Anterior cingulate cortex (tissue), 58 donors: ENCODE results near the gene FAM186B.

Experiments used
- DNase-seq, 58 donors: peaks; one replicate each; lab custom pipeline; 2025; lab: John Stamatoyannopoulos, UW

Gene FAM186B

GRCh38 chr12:49541911-49542505 is 63.4 kb downstream of the FAM186B start:
- no peak for DNase-seq

- no peak for DNase-seq
Measured at GRCh38 chr12:49541140-49541861, 64.1 kb downstream of the FAM186B start.

DNA sequence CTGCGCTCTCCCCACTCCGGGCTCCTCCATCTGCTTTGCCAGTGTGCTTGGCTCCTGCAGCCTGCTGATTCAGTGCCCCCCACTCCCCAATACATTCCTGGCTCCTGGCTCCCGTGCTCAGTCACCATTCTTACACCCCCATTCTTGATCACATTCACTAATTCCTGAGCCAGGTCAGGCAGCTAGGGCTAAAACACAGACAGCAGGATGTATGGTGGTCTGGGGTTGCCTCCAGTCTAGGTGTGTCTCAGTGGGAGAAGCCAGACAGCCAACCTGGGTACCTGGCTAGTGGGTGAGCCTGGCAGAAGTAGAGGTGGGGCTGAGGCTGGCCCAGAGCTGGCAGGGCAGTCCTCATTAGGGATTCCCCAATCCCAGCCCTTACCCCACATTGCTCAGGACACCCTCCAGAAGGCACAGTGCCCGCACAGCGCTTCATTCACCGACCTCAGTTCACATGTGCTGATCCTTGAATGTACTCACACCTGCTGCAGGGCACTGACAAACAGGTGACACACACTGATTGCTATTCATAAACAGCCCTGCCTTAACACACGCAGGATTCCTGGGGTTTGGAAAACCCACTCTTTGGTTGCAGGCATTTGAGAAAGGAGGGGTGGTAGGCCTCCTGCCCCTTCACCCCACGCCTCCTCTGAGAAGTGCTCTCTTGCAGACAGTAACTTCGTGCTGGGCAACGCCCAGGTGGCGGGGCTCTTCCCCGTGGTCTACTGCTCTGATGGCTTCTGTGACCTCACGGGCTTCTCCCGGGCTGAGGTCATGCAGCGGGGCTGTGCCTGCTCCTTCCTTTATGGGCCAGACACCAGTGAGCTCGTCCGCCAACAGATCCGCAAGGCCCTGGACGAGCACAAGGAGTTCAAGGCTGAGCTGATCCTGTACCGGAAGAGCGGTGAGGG is 65.0 kb downstream of the FAM186B start:
- no peak for DNase-seq

DNA sequence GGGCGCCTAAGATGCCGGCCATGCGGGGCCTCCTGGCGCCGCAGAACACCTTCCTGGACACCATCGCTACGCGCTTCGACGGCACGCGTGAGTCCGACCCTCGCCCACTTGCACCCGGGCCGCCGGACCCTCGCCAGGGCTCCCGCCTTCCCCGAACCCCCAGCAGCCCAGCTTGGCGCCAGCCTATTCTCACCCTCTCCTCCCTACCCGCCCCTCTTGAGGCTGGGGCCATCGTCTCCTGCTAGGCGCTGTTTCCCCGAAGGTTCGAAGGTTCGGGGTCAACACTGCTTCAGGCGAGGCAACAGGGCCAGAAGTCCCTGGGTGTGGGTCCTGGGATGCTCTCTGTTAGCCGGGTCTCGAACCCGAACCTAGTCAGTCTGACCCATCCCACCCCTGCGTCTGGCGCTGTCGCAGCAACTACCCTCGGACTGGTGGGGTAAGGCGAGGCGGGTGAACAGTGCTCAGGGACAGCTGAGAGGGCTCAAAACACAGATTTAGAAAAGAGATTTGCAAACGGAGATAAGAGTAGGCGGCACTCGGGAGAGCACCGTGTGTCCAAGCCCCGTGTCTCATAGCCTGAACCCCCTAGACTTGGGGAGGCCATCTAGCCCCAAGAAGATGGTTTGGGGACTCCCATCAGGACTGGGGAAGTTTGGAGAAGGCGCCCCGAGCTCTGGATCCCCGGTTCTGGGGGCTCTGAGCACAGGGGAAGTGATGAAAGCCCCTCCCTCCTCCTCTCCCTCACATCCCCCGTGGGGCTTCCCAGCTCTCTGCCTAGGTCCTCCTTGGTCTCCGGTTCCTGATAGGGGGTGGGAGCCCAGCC is 65.8 kb downstream of the FAM186B start:
- no peak for DNase-seq

- DNase-seq = peak in 54 of 58 donors; percentile 28 to 89 (median 68)
Measured at GRCh38 chr12:49538510-49539403, 66.7 kb downstream of the FAM186B start, which contains the start of gene KCNH3. TSS of gene KCNH3 (plus strand) at chr12:49539030. CDS start at chr12:49539417, 387 bp downstream.

DNA sequence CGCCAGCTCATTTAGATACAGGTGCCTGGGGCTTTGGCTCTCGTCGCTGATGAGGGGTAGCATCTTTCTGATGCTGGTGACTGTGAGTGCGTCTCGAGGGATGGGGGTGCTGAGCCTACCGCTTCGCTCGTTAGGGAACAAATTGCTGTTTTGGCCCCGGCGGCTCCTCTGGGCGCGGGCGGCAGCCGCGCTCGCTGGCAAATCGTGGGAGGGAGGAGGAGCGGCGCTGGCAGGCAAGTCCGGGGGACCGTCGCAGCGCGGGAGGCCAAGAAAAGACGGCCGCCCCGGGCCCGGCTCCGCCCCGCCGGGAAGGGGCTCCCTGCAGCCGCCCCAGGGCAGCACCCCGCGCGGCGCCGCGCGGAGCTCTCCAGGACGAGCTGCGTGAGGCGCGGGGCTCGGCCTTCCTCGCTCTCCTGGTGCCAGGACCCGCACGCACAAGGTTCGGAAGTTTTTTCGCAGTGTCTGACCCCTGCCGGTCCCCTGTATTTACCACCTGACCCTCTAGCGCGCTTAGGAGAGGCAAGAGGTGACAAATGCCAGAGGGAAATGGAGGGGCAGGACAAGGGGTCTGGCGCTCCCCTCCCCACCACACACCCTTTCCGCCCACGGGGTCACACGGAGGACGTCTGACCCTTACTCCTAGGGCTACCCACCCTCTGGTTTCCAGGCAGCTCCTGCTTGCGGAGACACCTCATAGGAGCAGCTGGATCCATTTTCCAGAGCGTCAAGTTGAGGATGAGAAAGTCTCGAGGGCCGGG is 67.5 kb downstream of the FAM186B start:
- DNase-seq = peak in 23 of 58 donors; percentile 20 to 65 (median 44)
